DND-41 (cell line): ENCODE measurements around the gene C7orf25.

Experiments
- ATAC-seq: fragments of 200-7000 bp; cut with Tn5 transposase; 3 replicates; pipeline ENCODE4 v1.9.1; 2021; ENCODE audit warnings: low read depth; ENCODE audit not compliant: insufficient read depth
- DNase-seq: peaks from one replicate; pipeline ENCODE4 v3.0.0-alpha.2; 2020
- H2AFZ ChIP-seq: 2 replicates; pipeline ENCODE4 v1.6.0; 2012; ENCODE audit warnings: low read depth, low read length
- H3K27ac ChIP-seq: 2 replicates; pipeline ENCODE4 v1.5.1; 2012; ENCODE audit warnings: low read length, inconsistent platforms
- H3K27me3 ChIP-seq: fragments of 200-600 bp; sonication (generic); 2 replicates; pipeline ENCODE4 v1.6.0; 2012; ENCODE audit warnings: low read length, mild to moderate bottlenecking, inconsistent platforms; ENCODE audit not compliant: insufficient read depth, poor library complexity
- H3K36me3 ChIP-seq: 2 replicates; pipeline ENCODE4 v1.5.1; 2012; ENCODE audit warnings: low read length, inconsistent platforms; ENCODE audit not compliant: insufficient read depth
- H3K4me1 ChIP-seq: 2 replicates; pipeline ENCODE4 v1.5.1; 2012; ENCODE audit warnings: mild to moderate bottlenecking, low read length; ENCODE audit not compliant: insufficient read depth
- H3K4me2 ChIP-seq: 2 replicates; pipeline ENCODE4 v1.6.0; 2012; ENCODE audit warnings: mild to moderate bottlenecking, moderate library complexity, low read length, inconsistent platforms; ENCODE audit not compliant: insufficient read depth
- H3K4me3 ChIP-seq, 2 experiments: fragments of 200-600 bp in 1 of 2; shearing (Covaris generic) in 1 of 2; 2 replicates each; pipeline ENCODE4 v1.5.1; 2012 to 2016; ENCODE audit warnings: inconsistent platforms in 2 of 2, low read length in 2 of 2, mild to moderate bottlenecking in 2 of 2, low read depth in 1 of 2, moderate library complexity in 1 of 2
- H3K79me2 ChIP-seq: 2 replicates; pipeline ENCODE4 v1.6.0; 2012; ENCODE audit warnings: low read length, inconsistent platforms; ENCODE audit not compliant: insufficient read depth
- H3K9ac ChIP-seq: 2 replicates; pipeline ENCODE4 v1.6.0; 2012; ENCODE audit warnings: low read depth, mild to moderate bottlenecking, inconsistent platforms, low read length, moderate library complexity
- H3K9me3 ChIP-seq: 2 replicates; pipeline ENCODE4 v1.5.1; 2012; ENCODE audit warnings: low read length, moderate library complexity, mild to moderate bottlenecking, inconsistent platforms; ENCODE audit not compliant: insufficient read depth, severe bottlenecking
- H4K20me1 ChIP-seq: 2 replicates; pipeline ENCODE4 v1.6.0; 2012; ENCODE audit warnings: low read length; ENCODE audit not compliant: insufficient read depth
- CTCF ChIP-seq: IDR thresholded peaks from 2 replicates; pipeline ENCODE4 v1.5.1; 2012; ENCODE audit warnings: borderline replicate concordance, low read length, moderate library complexity, mild to moderate bottlenecking; ENCODE audit not compliant: poor library complexity, severe bottlenecking; ENCODE audit errors: extremely low read depth
- EZH2 ChIP-seq: IDR thresholded peaks from 3 replicates; pipeline ENCODE4 v1.6.1; 2012; ENCODE audit warnings: borderline replicate concordance, low read depth, mild to moderate bottlenecking, moderate library complexity, low read length, inconsistent platforms; ENCODE audit not compliant: severe bottlenecking

Gene C7orf25

DNA sequence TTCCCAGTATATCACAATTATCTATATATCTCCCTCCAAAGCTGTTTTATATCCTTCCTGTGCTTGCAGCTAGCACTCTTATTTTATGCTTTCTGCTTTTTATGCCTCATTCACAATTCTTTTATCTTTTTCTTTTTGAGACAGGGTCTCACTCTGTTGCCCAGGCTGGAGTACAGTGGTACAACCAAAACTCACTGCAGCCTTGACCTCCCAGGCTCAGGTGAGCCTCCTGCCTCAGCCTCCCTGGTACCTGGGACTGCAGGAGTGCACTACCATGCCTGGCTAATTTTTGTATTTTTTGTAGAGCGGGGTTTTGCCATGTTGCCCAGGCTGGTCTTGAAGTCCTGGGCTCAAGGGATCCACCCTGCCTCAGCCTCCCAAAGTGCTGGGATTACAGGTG lies 5.7 kb downstream of the C7orf25 start:
- TF ChIP-seq CTCF (no peak), EZH2 (no peak)
- DNase-seq = no peak
- Histone ChIP-seq H4K20me1 (no peaks in the 10 kb centered on the region), H3K4me3 (no peak overlapping the region), H3K9ac (no peak overlapping the region), H2AFZ (no peak overlapping the region), H3K4me1 (peaks cover 10% of the 10 kb centered on the region), H3K4me2 (no peak overlapping the region), H3K36me3 (no peaks in the 10 kb centered on the region), H3K27me3 (no peaks in the 10 kb centered on the region), H3K79me2 (peaks cover 7% of the 10 kb centered on the region), H3K9me3 (no peaks in the 10 kb centered on the region), H3K27ac (no peak overlapping the region)
- no peak for ATAC-seq

GRCh38 chr7:42902331-42902730 lies 9.5 kb downstream of the C7orf25 start:
- no peak for ATAC-seq
- no peaks in the 10 kb centered on the region for H3K27me3 ChIP-seq
- DNase-seq = no peak
- H3K4me2 ChIP-seq = no peak overlapping the region
- H4K20me1 ChIP-seq = no peaks in the 10 kb centered on the region
- no peaks in the 10 kb centered on the region for H3K4me1 ChIP-seq
- no peak overlapping the region for H3K27ac ChIP-seq
- no peak overlapping the region for H3K9ac ChIP-seq
- no peak overlapping the region for H2AFZ ChIP-seq
- H3K4me3 ChIP-seq = no peak overlapping the region
- no peaks in the 10 kb centered on the region for H3K36me3 ChIP-seq
- no peaks in the 10 kb centered on the region for H3K79me2 ChIP-seq
- H3K9me3 ChIP-seq = no peaks in the 10 kb centered on the region
- TF ChIP-seq CTCF = no peak
- TF ChIP-seq EZH2 = no peak

DNA sequence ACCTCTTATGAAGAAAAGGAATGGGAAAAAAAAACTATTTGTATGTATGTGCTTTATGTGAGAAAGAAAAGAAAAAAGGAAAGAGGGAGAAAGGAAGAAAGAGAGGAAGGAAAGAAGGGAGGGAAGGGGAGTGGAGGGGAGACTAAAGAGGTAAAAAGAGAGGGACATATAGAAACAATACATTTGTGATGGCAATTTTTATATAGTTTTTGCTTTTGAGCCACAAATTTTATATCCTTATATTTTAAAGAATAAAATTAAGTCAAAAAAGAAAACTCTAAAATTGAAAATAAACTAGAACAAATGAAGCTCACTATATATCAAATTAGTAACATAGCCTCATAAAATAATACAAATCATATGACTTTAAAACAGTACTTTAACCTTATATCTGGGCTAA lies 11.0 kb downstream of the C7orf25 start:
- Histone ChIP-seq H3K27ac (no peak overlapping the region), H3K79me2 (no peaks in the 10 kb centered on the region), H2AFZ (no peak overlapping the region), H3K9ac (no peak overlapping the region), H3K27me3 (no peaks in the 10 kb centered on the region), H4K20me1 (no peaks in the 10 kb centered on the region), H3K36me3 (no peaks in the 10 kb centered on the region), H3K4me3 (no peak overlapping the region), H3K4me1 (no peaks in the 10 kb centered on the region), H3K4me2 (no peak overlapping the region), H3K9me3 (no peaks in the 10 kb centered on the region)
- TF ChIP-seq EZH2 (no peak), CTCF (no peak)
- no peak for DNase-seq
- ATAC-seq = no peak
